Glutamatergic neuron (in vitro differentiated cells): ENCODE results near the gene ZNF496. TPM values are rescaled to one million over a fixed set of nuclear protein-coding genes. Genes with fewer than 3 reads are reported as not detected.

Experiments
- DNase-seq: peaks from one replicate; pipeline ENCODE4 v3.0.0; 2022
- H3K27ac Mint-ChIP-seq: one replicate; pipeline ENCODE4 v1.8.0; 2020; ENCODE audit warnings: mild to moderate bottlenecking, mixed read lengths, inconsistent platforms; ENCODE audit not compliant: unreplicated experiment
- H3K27me3 Mint-ChIP-seq: one replicate; pipeline ENCODE4 v1.8.0; 2020; ENCODE audit warnings: mild to moderate bottlenecking, moderate library complexity, mixed read lengths, inconsistent platforms; ENCODE audit not compliant: unreplicated experiment
- H3K36me3 Mint-ChIP-seq: one replicate; pipeline ENCODE4 v1.8.0; 2020; ENCODE audit warnings: mild to moderate bottlenecking, mixed read lengths, inconsistent platforms; ENCODE audit not compliant: unreplicated experiment
- H3K4me1 Mint-ChIP-seq: one replicate; pipeline ENCODE4 v1.8.0; 2020; ENCODE audit warnings: mild to moderate bottlenecking, low read depth, mixed read lengths, inconsistent platforms; ENCODE audit not compliant: unreplicated experiment
- H3K4me3 Mint-ChIP-seq: one replicate; pipeline ENCODE4 v1.8.0; 2020; ENCODE audit warnings: mild to moderate bottlenecking, mixed read lengths, inconsistent platforms; ENCODE audit not compliant: unreplicated experiment
- H3K9me3 Mint-ChIP-seq: one replicate; pipeline ENCODE4 v1.8.0; 2020; ENCODE audit warnings: mild to moderate bottlenecking, moderate library complexity, mixed read lengths, inconsistent platforms; ENCODE audit not compliant: unreplicated experiment
- total RNA-seq: library from RNA; stranded (reverse); fragmentation: NEBNext Ultra II Directional; extraction: Animal tissue kit (Norgen Biotek cat#: 25700); gene quantifications from one replicate; pipeline ENCODE4 v1.2.1, GENCODE V29; 2021; ENCODE audit not compliant: unreplicated experiment
- TF ChIP-seq, protein P1 (sequence below): fragments of 200-600 bp; sonication (generic); IDR thresholded peaks from one replicate; pipeline ENCODE4 v1.5.0; 2021; ENCODE audit not compliant: partially characterized antibody, unreplicated experiment

Gene ZNF496
- total RNA-seq, 1 donor from 2014 or later = 60.5 TPM

DNA sequence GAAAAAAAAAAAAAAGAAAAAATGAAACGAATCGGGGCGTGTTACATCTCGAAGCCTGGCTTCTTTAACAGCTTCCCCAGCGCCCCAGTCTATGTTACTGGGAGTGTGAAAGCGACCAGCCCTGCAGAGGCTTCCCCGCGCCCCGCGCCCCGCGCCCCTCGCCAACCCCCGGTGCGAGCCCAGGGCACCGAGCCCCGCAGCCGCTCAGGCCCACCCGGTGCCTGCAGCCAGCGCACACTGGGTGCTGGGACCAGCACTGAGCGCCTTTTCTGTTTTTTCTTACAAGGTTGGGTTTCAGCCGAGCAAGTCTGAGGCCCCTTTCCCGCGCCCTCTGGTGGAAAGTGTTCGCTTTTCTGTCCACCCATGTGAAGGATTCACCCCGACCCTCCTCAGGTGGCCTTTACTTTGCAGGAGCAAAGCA is 42.1 kb upstream of the ZNF496 start:
- Mint-ChIP-seq H3K4me1 (peaks cover 7% of the 10 kb centered on the region), H3K4me3 (no peak overlapping the region), H3K27me3 (peaks cover 3% of the 10 kb centered on the region), H3K9me3 (peaks cover 2% of the 10 kb centered on the region), H3K27ac (no peak overlapping the region), H3K36me3 (no peaks in the 10 kb centered on the region)
- peak; percentile 76 for DNase-seq
- TF ChIP-seq, protein P1, sequence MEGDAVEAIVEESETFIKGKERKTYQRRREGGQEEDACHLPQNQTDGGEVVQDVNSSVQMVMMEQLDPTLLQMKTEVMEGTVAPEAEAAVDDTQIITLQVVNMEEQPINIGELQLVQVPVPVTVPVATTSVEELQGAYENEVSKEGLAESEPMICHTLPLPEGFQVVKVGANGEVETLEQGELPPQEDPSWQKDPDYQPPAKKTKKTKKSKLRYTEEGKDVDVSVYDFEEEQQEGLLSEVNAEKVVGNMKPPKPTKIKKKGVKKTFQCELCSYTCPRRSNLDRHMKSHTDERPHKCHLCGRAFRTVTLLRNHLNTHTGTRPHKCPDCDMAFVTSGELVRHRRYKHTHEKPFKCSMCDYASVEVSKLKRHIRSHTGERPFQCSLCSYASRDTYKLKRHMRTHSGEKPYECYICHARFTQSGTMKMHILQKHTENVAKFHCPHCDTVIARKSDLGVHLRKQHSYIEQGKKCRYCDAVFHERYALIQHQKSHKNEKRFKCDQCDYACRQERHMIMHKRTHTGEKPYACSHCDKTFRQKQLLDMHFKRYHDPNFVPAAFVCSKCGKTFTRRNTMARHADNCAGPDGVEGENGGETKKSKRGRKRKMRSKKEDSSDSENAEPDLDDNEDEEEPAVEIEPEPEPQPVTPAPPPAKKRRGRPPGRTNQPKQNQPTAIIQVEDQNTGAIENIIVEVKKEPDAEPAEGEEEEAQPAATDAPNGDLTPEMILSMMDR = peak; percentile 67

- Mint-ChIP-seq H3K9me3 (peaks cover 4% of the 10 kb centered on the region), H3K27ac (no peak overlapping the region), H3K4me3 (no peak overlapping the region), H3K4me1 (no peaks in the 10 kb centered on the region), H3K27me3 (peaks cover 3% of the 10 kb centered on the region), H3K36me3 (peaks cover 6% of the 10 kb centered on the region)
- DNase-seq = no peak
- TF ChIP-seq, protein P1 = no peak
Measured at GRCh38 chr1:247371801-247372259, 40.2 kb upstream of the ZNF496 start.

GRCh38 chr1:247370786-247371732 is 39.4 kb upstream of the ZNF496 start:
- peaks cover 6% of the 10 kb centered on the region for H3K36me3 Mint-ChIP-seq
- H3K9me3 Mint-ChIP-seq = peaks cover 7% of the 10 kb centered on the region
- TF ChIP-seq, protein P1 = no peak
- H3K27ac Mint-ChIP-seq = no peak overlapping the region
- no peaks in the 10 kb centered on the region for H3K4me1 Mint-ChIP-seq
- DNase-seq = no peak
- H3K4me3 Mint-ChIP-seq = no peak overlapping the region
- H3K27me3 Mint-ChIP-seq = peaks cover 3% of the 10 kb centered on the region

GRCh38 chr1:247368490-247369145 is 37.0 kb upstream of the ZNF496 start:
- Mint-ChIP-seq H3K27me3 (no peaks in the 10 kb centered on the region), H3K4me1 (no peaks in the 10 kb centered on the region), H3K9me3 (peaks cover 15% of the 10 kb centered on the region), H3K4me3 (no peak overlapping the region), H3K36me3 (peaks cover 10% of the 10 kb centered on the region), H3K27ac (no peak overlapping the region)
- TF ChIP-seq, protein P1 = no peak
- no peak for DNase-seq
